Upper lobe of left lung (tissue), 4 donors: Measurements from ENCODE around the gene PRKN.

ENCODE experiments used
- POLR2A ChIP-seq, 4 donors: fragments of 450-650 bp; IDR thresholded peaks; one replicate each; pipeline ENCODE4 v1.5.1; 2016 to 2017; ENCODE audit warnings: antibody characterized with exemption in 4 of 4, mild to moderate bottlenecking in 2 of 4
- POLR2AphosphoS5 ChIP-seq, 2 donors: sonication (generic); formaldehyde crosslinking; IDR thresholded peaks; one replicate each; pipeline ENCODE4 v1.5.1; 2017; ENCODE audit warnings: antibody characterized with exemption in 2 of 2
- TF ChIP-seq, protein P1 (sequence below), 6 experiments: fragments of 450-650 bp in 4 of 6; fragments of 200-600 bp in 2 of 6; sonication (generic) in 2 of 6; IDR thresholded peaks; one replicate each; pipeline ENCODE4 v1.5.1; 2016 to 2019; ENCODE audit warnings: antibody characterized with exemption in 6 of 6

DNA sequence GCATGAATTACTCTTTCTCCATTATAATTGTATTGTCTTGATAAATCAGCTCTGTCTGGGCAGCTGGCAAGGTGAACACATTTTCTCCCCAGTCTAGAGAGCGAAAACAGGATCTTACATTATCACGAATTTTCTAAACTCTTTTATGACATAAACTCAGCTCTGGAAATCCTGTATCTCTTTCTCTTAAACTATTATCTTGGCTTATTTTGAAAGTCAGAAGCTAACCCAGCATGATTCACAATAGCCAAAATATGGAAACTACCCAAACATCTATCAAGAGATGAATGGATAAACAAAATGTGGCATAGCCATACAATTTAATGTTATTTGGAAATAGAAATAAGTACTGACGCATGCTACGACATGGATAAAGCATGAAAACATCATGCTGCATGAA lies 1427.8 kb downstream of the PRKN start:
- TF ChIP-seq, protein P1, sequence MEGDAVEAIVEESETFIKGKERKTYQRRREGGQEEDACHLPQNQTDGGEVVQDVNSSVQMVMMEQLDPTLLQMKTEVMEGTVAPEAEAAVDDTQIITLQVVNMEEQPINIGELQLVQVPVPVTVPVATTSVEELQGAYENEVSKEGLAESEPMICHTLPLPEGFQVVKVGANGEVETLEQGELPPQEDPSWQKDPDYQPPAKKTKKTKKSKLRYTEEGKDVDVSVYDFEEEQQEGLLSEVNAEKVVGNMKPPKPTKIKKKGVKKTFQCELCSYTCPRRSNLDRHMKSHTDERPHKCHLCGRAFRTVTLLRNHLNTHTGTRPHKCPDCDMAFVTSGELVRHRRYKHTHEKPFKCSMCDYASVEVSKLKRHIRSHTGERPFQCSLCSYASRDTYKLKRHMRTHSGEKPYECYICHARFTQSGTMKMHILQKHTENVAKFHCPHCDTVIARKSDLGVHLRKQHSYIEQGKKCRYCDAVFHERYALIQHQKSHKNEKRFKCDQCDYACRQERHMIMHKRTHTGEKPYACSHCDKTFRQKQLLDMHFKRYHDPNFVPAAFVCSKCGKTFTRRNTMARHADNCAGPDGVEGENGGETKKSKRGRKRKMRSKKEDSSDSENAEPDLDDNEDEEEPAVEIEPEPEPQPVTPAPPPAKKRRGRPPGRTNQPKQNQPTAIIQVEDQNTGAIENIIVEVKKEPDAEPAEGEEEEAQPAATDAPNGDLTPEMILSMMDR (IDR thresholded peaks at IDR 0.05): no peak
- TF ChIP-seq POLR2A (IDR thresholded peaks at IDR 0.05) (no peak), POLR2AphosphoS5 (IDR thresholded peaks at IDR 0.05) (no peak)
